HFFc6 (cell line): ENCODE data around the gene RASGRP1. TPM values are rescaled to one million over a fixed set of nuclear protein-coding genes. Genes with fewer than 3 reads are reported as not detected.

Experiments used
- DNase-seq: peaks from one replicate; pipeline ENCODE4 v3.0.0-alpha.2; 2018
- H3K27ac Mint-ChIP-seq: 2 replicates; pipeline ENCODE4 v1.8.0; 2020; ENCODE audit warnings: mild to moderate bottlenecking, mixed read lengths
- H3K27me3 Mint-ChIP-seq: 2 replicates; pipeline ENCODE4 v1.8.0; 2021; ENCODE audit warnings: mild to moderate bottlenecking, moderate library complexity, mixed read lengths; ENCODE audit not compliant: insufficient read depth
- H3K36me3 Mint-ChIP-seq: 2 replicates; pipeline ENCODE4 v1.8.0; 2021; ENCODE audit warnings: low read depth, mixed read lengths
- H3K4me1 Mint-ChIP-seq: 2 replicates; pipeline ENCODE4 v1.8.0; 2020; ENCODE audit warnings: low read depth, mixed read lengths
- H3K4me3 Mint-ChIP-seq: 2 replicates; pipeline ENCODE4 v1.8.0; 2020; ENCODE audit warnings: mild to moderate bottlenecking, moderate library complexity, mixed read lengths
- H3K9me3 Mint-ChIP-seq: 2 replicates; pipeline ENCODE4 v1.8.0; 2020; ENCODE audit warnings: mild to moderate bottlenecking, mixed read lengths
- total RNA-seq, 6 experiments: library from RNA; stranded (reverse); fragmentation: NEBNext Ultra II Directional; extraction: Animal tissue kit (Norgen Biotek cat#: 25700); gene quantifications; 2 replicates in 1 of 6; 3 replicates in 5 of 6; pipeline ENCODE4 v1.2.3, GENCODE V29; 2021
- TF ChIP-seq, protein P1 (sequence below): fragments of 200-600 bp; sonication (generic); IDR thresholded peaks from 2 replicates; pipeline ENCODE4 v1.5.0; 2021; ENCODE audit warnings: antibody characterized with exemption, mild to moderate bottlenecking

Gene RASGRP1
- total RNA-seq, 6 experiments from 2014 or later, result 0.14 to 0.59 (median 0.37) TPM

DNA sequence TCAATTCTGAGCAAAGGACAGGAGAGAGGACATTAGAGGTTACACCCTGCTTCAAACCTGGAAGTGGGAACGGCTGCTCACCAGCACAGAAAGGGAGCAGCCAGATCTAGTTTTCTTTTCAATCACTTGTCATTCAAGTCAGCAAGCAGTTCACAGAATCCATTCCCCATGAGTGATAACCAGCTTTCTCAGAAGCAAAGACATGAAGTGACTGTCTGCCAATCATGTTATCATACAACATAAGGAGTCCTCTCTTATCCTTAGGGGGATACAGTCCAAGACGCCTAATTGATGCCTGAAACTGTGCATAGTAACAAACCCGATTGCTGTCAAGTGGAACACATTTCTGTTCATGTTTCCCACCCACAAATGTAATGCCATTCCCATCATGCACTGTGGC, 56.0 kb downstream of the RASGRP1 start:
- TF ChIP-seq, protein P1, sequence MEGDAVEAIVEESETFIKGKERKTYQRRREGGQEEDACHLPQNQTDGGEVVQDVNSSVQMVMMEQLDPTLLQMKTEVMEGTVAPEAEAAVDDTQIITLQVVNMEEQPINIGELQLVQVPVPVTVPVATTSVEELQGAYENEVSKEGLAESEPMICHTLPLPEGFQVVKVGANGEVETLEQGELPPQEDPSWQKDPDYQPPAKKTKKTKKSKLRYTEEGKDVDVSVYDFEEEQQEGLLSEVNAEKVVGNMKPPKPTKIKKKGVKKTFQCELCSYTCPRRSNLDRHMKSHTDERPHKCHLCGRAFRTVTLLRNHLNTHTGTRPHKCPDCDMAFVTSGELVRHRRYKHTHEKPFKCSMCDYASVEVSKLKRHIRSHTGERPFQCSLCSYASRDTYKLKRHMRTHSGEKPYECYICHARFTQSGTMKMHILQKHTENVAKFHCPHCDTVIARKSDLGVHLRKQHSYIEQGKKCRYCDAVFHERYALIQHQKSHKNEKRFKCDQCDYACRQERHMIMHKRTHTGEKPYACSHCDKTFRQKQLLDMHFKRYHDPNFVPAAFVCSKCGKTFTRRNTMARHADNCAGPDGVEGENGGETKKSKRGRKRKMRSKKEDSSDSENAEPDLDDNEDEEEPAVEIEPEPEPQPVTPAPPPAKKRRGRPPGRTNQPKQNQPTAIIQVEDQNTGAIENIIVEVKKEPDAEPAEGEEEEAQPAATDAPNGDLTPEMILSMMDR, result no peak
- H3K4me3 Mint-ChIP-seq, result no peak overlapping the region
- H3K9me3 Mint-ChIP-seq, result no peaks in the 10 kb centered on the region
- DNase-seq, result no peak
- H3K27me3 Mint-ChIP-seq, result no peaks in the 10 kb centered on the region; the same call in none of the 2 replicates
- no peaks in the 10 kb centered on the region for H3K36me3 Mint-ChIP-seq
- no peak overlapping the region for H3K27ac Mint-ChIP-seq
- peaks cover 7% of the 10 kb centered on the region; the same call in 1 of the 2 replicates for H3K4me1 Mint-ChIP-seq

DNA sequence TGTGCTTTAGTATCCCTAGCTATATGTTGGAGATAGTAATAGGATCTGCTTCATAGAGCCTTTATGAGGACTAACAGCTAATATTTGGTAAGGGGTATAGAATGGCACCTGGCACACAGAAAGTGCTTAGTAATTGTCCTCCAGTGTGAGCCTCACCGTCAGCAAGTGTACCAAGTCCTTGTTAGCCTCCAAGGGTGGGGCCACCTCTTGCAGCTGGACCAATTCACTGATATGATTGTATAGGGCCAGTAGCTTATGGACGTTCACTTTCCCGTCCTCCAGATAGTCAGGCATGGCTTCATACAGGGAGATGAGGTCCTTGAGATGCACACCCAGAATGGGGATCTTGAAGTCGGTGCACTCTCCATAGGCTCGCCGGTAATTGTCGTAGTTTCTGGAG, 57.0 kb downstream of the RASGRP1 start:
- H3K36me3 Mint-ChIP-seq, result no peaks in the 10 kb centered on the region
- no peaks in the 10 kb centered on the region; the same call in none of the 2 replicates for H3K27me3 Mint-ChIP-seq
- H3K9me3 Mint-ChIP-seq, result no peaks in the 10 kb centered on the region
- no peak for DNase-seq
- peaks cover 7% of the 10 kb centered on the region; the same call in 1 of the 2 replicates for H3K4me1 Mint-ChIP-seq
- H3K4me3 Mint-ChIP-seq, result no peak overlapping the region
- no peak overlapping the region for H3K27ac Mint-ChIP-seq
- TF ChIP-seq, protein P1, result no peak

DNA sequence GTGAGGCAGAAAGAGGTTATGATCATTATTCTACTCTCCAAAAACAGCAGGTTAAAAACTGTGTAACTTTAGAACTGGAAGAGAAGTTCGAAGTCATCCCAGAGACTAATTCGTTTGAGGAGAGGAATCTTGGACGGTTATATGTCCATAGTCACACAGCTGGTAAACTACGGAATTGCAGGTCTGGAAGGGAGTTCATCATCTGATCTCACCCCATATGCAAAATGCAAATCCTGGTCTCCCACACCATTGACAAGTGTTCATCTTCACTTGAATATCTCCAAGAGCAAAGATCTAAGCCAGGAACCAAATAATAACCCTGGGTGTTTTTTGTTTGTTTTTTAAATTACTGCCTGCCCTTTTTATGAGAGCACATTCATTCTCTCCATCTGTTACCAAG, 57.6 kb downstream of the RASGRP1 start:
- no peak overlapping the region for H3K4me3 Mint-ChIP-seq
- no peaks in the 10 kb centered on the region; the same call in none of the 2 replicates for H3K27me3 Mint-ChIP-seq
- H3K9me3 Mint-ChIP-seq, result no peaks in the 10 kb centered on the region
- TF ChIP-seq, protein P1, result no peak
- H3K36me3 Mint-ChIP-seq, result no peaks in the 10 kb centered on the region
- H3K4me1 Mint-ChIP-seq, result peaks cover 7% of the 10 kb centered on the region; the same call in 1 of the 2 replicates
- H3K27ac Mint-ChIP-seq, result no peak overlapping the region
- no peak for DNase-seq

DNA sequence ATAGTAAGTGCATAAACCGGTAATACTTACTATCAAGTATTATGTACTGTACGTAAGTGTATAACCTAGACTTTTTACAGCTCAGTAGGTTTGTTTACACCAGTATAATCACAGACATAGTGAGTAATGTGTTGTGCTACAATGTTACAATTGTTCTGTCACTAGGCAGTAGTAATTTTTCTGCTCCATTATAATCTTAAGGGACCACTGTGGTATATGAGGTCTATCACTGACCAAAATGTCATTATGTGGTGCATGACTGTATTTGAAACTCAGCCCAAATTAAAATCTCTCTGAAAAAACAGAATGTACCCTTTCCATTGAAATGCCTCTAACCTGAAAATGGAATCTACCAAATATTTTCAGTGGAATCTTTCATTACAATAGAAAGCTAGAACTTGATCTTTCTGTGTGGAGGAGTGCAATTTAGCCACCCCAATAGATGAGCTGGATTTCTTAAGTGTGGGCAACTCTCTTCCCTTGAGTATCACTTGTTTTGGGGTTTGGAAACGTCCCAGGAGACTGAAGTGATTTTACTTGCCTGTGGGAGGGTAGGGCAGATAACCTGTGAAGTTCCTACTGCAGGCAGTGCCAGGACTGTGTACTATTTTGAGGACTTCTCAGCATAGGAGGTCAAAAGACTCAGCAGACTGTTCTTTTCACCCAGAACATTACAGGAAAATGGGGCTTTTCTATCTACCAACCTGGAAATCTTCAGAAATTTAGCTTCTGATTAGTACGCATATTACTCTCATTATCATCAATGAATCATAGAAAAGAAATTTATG, 59.7 kb downstream of the RASGRP1 start:
- H3K4me3 Mint-ChIP-seq, result no peak overlapping the region
- TF ChIP-seq, protein P1, result no peak
- no peak for DNase-seq

DNA sequence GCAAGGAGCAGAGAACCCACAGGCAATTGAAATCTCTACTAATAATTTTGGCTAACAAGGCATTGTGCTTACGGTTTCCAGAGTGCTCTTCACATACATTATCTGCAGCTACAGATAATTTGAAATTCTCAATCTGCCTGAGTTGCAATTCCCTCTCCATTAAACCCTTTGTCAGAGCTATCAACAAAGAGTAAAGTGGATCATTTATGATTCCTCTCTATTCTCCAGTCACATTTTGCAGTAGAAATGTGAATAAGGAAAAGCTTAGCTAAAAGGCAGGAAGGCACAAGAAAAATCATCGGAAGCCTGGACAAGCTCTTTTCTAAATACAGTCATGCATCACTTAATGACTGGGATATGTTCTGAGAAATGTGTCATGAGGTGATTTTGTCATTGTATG, 61.1 kb downstream of the RASGRP1 start:
- no peaks in the 10 kb centered on the region for H3K9me3 Mint-ChIP-seq
- no peak overlapping the region for H3K27ac Mint-ChIP-seq
- peaks cover 7% of the 10 kb centered on the region; the same call in 1 of the 2 replicates for H3K4me1 Mint-ChIP-seq
- no peaks in the 10 kb centered on the region; the same call in 1 of the 2 replicates for H3K27me3 Mint-ChIP-seq
- no peak for DNase-seq
- TF ChIP-seq, protein P1, result no peak
- peaks cover 4% of the 10 kb centered on the region; the same call in 1 of the 2 replicates for H3K36me3 Mint-ChIP-seq
- H3K4me3 Mint-ChIP-seq, result no peak overlapping the region

More for the DNA sequence above, 59.7 kb downstream of the RASGRP1 start:
- H3K27ac Mint-ChIP-seq, result no peak overlapping the region
- peaks cover 2% of the 10 kb centered on the region; the same call in 1 of the 2 replicates for H3K36me3 Mint-ChIP-seq
- no peaks in the 10 kb centered on the region for H3K27me3 Mint-ChIP-seq
- H3K4me1 Mint-ChIP-seq, result peaks cover 7% of the 10 kb centered on the region; the same call in 1 of the 2 replicates
- H3K9me3 Mint-ChIP-seq, result no peaks in the 10 kb centered on the region
